ENCODE measurements around the gene TMEM175.

GRCh38 chr4:898123-898522 is 34.1 kb upstream of the TMEM175 start:
- TF ChIP-seq CTCF (IDR thresholded peaks at IDR 0.05): no peak
- no peak for TF ChIP-seq POLR2A (IDR thresholded peaks at IDR 0.05)

Data from body of pancreas (tissue), 4 donors.